Activated CD8-positive, alpha-beta T cell treated with anti-CD3 and anti-CD28 coated beads, Interleukin-2, amount 10 ng/mL, durations not matched to agents 7 days and 5 days (primary cell): ENCODE data around the gene JSRP1. TPM values are rescaled to one million over a fixed set of nuclear protein-coding genes. Genes with fewer than 3 reads are reported as not detected.
"Not testable (repeated sequence)": the region's sequence is repeated elsewhere in the genome, so short reads cannot be mapped to it uniquely, and the experiment has no call there.

ENCODE experiments used
- ATAC-seq: fragments of 150-1000 bp; cut with Tn5 transposase; one replicate; pipeline ENCODE4 v1.10.0; 2021; ENCODE audit warnings: moderate library complexity
- CTCF ChIA-PET: fragments of 350-600 bp; sonication (Branson Sonifier 250); formaldehyde crosslinking; loops from one replicate; lab custom pipeline; 2021; ENCODE audit warnings: antibody characterized with exemption; lab: Charles Lee
- POLR2A ChIA-PET: fragments of 350-600 bp; sonication (Branson Sonifier 250); formaldehyde crosslinking; loops from one replicate; lab custom pipeline; 2021; ENCODE audit warnings: antibody characterized with exemption; lab: Charles Lee
- DNase-seq: peaks from one replicate; pipeline ENCODE4 v3.0.0-alpha.2; 2020
- H3K27ac Mint-ChIP-seq: one replicate; pipeline ENCODE4 v1.8.0; 2021; ENCODE audit warnings: mild to moderate bottlenecking, mixed read lengths
- H3K27me3 Mint-ChIP-seq: one replicate; pipeline ENCODE4 v1.8.0; 2021; ENCODE audit warnings: low read depth, mixed read lengths
- H3K36me3 Mint-ChIP-seq: one replicate; pipeline ENCODE4 v1.8.0; 2021; ENCODE audit warnings: low read depth, mixed read lengths
- H3K4me1 Mint-ChIP-seq: one replicate; pipeline ENCODE4 v1.8.0; 2021; ENCODE audit warnings: low read depth, mixed read lengths
- H3K4me3 Mint-ChIP-seq: one replicate; pipeline ENCODE4 v1.8.0; 2021; ENCODE audit warnings: mild to moderate bottlenecking, mixed read lengths
- H3K9me3 Mint-ChIP-seq: one replicate; pipeline ENCODE4 v1.8.0; 2022; ENCODE audit warnings: mixed read lengths; ENCODE audit not compliant: insufficient read depth
- total RNA-seq, 2 experiments: library from RNA; stranded (reverse); gene quantifications; one replicate each; pipeline ENCODE4 v1.2.3, GENCODE V29; 2021

JSRP1 gene
- total RNA-seq, 2 experiments from 2014 or later: not detected

DNA sequence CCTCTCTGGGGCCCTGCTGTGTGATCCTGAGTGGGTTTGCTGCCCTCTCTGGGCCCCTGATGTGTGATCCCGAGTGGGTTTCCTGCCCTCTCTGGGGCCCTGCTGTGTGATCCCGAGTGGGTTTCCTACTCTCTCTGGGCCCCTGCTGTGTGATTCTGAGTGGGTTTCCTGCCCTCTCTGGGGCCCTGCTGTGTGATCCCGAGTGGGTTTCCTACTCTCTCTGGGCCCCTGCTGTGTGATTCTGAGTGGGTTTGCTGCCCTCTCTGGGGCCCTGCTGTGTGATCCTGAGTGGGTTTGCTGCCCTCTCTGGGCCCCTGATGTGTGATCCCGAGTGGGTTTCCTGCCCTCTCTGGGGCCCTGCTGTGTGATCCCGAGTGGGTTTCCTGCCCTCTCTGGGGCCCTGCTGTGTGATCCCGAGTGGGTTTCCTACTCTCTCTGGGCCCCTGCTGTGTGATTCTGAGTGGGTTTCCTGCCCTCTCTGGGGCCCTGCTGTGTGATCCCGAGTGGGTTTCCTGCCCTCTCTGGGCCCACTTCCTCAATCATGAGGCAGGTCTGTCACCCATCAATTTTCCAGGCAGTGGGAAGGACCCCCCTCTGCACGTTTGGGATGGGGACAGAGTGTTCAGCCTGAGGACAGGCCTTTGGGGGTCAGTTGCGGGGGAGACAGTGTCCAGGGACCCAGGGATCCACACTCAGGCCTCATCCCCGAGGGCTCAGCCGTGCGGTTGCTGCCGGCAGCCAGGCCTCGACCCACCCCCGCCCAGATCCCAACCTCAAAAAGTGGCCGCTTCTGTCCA lies 25.2 kb upstream of the JSRP1 start:
- Mint-ChIP-seq H3K27ac (peak overlapping the region; percentile 57), H3K4me1 (peaks cover 22% of the 10 kb centered on the region), H3K4me3 (peak overlapping the region; percentile 66)
- POLR2A ChIA-PET, DNase-seq, ATAC-seq, H3K27me3 Mint-ChIP-seq, H3K9me3 Mint-ChIP-seq, H3K36me3 Mint-ChIP-seq: not testable (repeated sequence)
- CTCF ChIA-PET: interaction anchor here (0.7 to 1.0 kb wide), 2 partner anchors 22 to 46 kb away, joined by 3 to 5 read pairs; partner anchors contain the start of gene PLEKHJ1

DNA sequence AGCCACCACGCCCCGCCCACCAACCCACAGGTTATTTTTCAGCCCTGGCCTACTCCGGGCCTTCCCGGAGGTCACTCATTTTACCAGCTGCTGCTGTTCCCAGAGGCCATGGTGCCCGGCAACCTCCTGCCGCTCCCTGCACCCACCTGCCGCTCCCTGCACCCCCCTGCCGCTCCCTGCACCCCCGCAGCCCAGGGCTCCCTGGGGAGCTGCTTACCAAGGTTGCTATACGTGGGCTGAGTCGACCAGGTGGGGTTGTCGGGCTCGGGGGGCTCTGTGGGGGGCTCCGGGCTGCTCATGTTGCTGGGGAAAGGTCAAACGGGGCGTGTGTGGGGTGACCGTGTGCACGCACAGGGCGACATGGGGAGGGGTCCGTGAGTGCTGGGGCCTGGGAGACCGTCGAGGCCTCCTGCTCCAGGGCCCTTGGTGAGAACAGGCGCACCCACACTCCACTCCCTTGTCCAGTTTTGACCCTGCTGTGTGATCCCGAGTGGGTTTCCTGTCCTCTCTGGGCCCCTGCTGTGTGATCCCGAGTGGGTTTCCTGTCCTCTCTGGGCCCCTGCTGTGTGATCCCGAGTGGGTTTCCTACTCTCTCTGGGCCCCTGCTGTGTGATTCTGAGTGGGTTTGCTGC lies 24.5 kb upstream of the JSRP1 start:
- no peak for ATAC-seq
- no peaks in the 10 kb centered on the region for H3K27me3 Mint-ChIP-seq
- H3K9me3 Mint-ChIP-seq: no peaks in the 10 kb centered on the region
- ChIA-PET POLR2A (no interaction called here), CTCF (interaction anchor here (0.7 kb wide), 1 partner anchor 21 kb away, joined by 5 read pairs; no protein-coding TSS in a partner anchor)
- H3K36me3 Mint-ChIP-seq: peaks cover 4% of the 10 kb centered on the region
- peaks cover 22% of the 10 kb centered on the region for H3K4me1 Mint-ChIP-seq
- no peak overlapping the region for H3K4me3 Mint-ChIP-seq
- no peak for DNase-seq
- H3K27ac Mint-ChIP-seq: no peak overlapping the region

DNA sequence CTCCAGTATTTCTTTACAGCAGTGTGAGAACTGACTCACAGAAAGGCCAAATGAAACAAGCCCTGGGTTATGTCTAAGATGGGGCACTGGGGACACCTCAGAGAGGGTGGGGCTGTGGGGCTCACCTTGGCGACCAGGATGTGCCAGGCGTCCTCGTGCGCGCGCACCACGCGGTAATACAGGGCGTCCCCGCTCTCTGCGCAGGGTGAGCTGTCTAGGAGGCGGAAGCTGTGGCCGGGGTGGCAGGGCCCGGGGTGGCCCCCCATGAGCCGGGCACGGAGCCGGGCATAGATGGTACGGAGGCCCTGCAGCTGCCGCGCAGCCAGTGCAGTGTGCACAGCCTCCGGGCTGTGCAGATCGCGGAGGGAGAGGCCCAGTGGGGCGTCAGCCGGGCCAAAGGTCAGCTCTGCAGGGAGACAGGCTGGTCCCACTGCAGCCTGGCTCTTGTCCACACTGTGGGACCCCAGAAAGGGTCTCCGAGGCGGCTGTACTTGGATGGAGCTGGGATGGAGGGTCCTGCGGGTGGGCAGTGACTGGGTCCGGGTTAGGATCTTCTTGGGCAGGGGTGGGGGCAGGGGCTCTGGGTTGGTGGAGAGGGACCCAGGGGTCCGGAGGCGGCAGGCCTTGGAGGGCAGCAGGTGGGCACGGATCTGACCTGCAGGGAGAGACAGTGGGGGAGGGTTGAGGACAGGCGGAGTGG lies 22.4 kb upstream of the JSRP1 start:
- CTCF ChIA-PET: interaction anchor here (0.5 kb wide), 1 partner anchor 195 kb away, joined by 4 read pairs; no protein-coding TSS in a partner anchor
- ATAC-seq: no peak
- no peak overlapping the region for H3K27ac Mint-ChIP-seq

DNA sequence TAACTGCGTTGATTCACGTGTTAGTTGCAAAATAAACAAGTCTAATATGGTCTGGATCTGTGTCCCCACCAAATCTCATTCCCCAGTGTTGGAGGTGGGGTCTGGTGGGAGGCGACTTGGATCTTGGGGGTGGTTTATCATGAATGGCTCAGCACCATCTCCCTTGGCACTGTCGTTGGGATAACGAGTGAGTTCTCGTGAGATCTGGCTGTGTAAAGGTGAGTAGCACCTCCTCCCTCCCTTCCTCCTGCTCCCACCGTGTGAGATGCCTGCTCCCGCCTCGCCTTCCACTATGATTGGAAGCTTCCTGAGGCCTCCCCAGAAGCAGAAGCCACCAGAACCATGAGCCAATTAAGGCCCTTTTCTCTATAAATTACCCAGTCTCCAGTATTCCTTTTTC lies 20.9 kb upstream of the JSRP1 start:
- Mint-ChIP-seq H3K36me3 (peaks cover 26% of the 10 kb centered on the region), H3K4me3 (no peak overlapping the region), H3K27ac (no peak overlapping the region), H3K27me3 (no peaks in the 10 kb centered on the region), H3K9me3 (no peaks in the 10 kb centered on the region), H3K4me1 (peaks cover 37% of the 10 kb centered on the region)
- DNase-seq (no peak), ATAC-seq (no peak)
- ChIA-PET POLR2A (interaction anchor here (0.6 to 1.0 kb wide), 2 partner anchors 10 to 97 kb away, joined by 3 read pairs; no protein-coding TSS in a partner anchor), CTCF (interaction anchor here (0.8 kb wide), 1 partner anchor 37 kb away, joined by 3 read pairs; no protein-coding TSS in a partner anchor)

More for the DNA sequence above, 22.4 kb upstream of the JSRP1 start:
- Mint-ChIP-seq H3K36me3 (peaks cover 16% of the 10 kb centered on the region), H3K4me1 (peaks cover 35% of the 10 kb centered on the region), H3K9me3 (no peaks in the 10 kb centered on the region), H3K27me3 (no peaks in the 10 kb centered on the region), H3K4me3 (no peak overlapping the region)
- POLR2A ChIA-PET: no interaction called here
- no peak for DNase-seq

DNA sequence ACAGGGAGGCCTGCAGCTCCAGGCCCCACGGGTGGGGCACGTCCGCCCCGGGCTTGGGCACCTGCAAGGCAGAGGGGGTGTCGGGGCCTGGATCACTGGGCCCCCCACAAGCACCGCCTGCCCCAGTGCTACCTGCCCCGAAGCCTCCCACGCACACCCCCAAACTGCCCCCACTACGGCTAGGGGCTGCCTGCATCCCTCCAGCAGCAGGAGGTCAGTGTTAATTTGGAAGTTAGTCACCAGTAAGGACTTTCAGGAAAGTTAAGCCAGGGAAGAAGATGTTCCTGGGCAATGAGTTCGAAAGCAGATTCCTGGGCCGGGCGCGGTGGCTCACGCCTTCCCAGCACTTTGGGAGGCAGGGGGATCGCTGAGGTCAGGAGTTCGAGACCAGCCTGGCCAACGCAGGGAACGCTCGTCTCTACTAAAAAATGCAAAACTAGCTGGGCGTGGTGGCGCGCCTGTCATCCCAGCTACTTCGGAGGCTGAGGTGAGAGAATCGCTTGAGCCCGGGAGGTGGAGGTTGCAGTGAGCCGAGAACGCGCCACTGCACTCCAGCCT lies 20.3 kb upstream of the JSRP1 start:
- Mint-ChIP-seq H3K27me3 (no peaks in the 10 kb centered on the region), H3K4me1 (peaks cover 36% of the 10 kb centered on the region), H3K4me3 (no peak overlapping the region), H3K27ac (no peak overlapping the region), H3K9me3 (no peaks in the 10 kb centered on the region), H3K36me3 (peaks cover 31% of the 10 kb centered on the region)
- no peak for DNase-seq
- ChIA-PET CTCF (interaction anchor here (0.7 kb wide), 1 partner anchor 13 kb away, joined by 3 read pairs; no protein-coding TSS in a partner anchor), POLR2A (interaction anchor here (0.9 to 1.0 kb wide), 2 partner anchors 10 to 11 kb away, joined by 3 read pairs; no protein-coding TSS in a partner anchor)
- no peak for ATAC-seq

DNA sequence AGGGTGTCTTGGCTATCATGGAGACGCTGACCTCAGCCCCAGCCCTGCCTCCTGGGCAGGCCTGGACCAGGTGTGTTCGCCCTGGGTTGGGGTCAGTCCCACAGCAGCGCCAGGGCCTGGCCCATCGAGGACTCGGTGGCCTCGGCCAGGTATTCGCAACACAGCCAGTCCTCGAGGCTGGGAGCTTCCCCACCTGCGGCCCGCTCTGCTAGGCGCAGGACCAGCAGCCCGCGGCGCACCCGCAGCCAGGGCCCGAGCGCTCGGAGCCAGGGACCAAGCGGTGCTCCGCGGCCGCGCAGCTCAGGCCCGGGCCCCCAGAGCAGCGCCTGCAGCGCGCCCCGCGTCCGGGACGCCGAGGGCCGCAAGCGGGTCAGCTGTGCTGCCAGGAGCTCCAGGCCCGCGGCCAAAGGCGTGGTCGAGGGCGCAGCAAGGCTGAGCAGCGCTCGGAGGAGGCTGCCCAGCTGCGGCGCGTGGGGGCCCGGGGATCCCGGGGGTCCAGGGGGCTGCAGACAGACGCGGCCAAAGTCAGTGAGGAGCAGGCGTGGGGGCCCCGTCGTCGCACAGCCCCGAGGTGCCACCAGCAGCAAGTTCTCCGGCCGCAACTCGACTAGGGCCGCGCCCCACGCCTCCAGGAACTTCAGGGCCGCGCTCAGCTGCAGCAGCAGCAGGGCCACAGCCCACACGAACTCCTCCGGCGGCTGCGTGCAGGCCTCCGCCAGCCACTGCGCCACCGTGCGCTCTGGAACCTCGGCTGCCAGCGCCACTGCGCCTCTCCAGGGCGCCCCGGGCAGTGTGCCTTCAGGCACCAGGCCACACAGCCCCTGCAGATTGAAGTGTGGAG lies 19.6 kb upstream of the JSRP1 start:
- H3K36me3 Mint-ChIP-seq: peaks cover 35% of the 10 kb centered on the region
- DNase-seq (no peak), ATAC-seq (no peak)
- CTCF ChIA-PET: interaction anchor here (0.7 to 2.5 kb wide), 7 partner anchors 13 to 335 kb away, joined by 3 to 15 read pairs (median 3); no protein-coding TSS in a partner anchor
- no peak overlapping the region for H3K4me3 Mint-ChIP-seq
- H3K27ac Mint-ChIP-seq: no peak overlapping the region
- H3K4me1 Mint-ChIP-seq: peaks cover 38% of the 10 kb centered on the region
- H3K27me3 Mint-ChIP-seq: no peaks in the 10 kb centered on the region
- no peaks in the 10 kb centered on the region for H3K9me3 Mint-ChIP-seq
- POLR2A ChIA-PET: interaction anchor here (0.6 to 1.0 kb wide), 3 partner anchors 10 to 1770 kb away, joined by 3 read pairs; no protein-coding TSS in a partner anchor

DNA sequence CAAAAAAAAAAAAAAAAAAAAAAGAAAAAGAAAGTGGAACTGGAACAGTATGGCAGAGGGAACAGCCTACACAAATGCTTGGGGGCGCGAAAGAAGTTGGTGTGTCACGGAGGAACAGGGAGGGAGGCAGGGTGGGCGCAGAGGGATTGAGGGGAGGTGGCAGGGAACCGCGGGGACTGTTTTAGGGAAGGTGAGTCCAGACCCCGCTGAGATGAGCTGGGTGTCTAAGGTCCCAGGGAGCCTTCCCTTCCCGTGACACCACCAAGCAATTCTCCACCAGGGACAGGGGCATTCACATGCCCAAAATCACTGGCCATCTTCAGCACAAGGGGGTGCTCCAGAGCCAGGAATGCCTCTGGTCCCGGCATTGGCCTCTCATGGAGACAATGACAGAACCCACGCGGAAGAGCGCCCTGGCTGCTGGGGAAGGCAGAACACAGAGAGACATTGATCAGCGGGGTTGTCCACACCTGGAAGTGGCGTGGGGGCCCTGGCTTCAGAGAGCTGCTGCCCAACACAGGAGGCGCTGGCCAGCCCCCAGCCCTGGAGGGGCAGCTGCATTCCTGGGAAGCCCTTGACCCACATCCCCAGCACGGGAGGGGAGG lies 18.8 kb upstream of the JSRP1 start:
- H3K4me3 Mint-ChIP-seq: no peak overlapping the region
- no peaks in the 10 kb centered on the region for H3K27me3 Mint-ChIP-seq
- peaks cover 37% of the 10 kb centered on the region for H3K36me3 Mint-ChIP-seq
- peak; percentile 67 for DNase-seq
- H3K4me1 Mint-ChIP-seq: peaks cover 38% of the 10 kb centered on the region
- H3K9me3 Mint-ChIP-seq: no peaks in the 10 kb centered on the region
- CTCF ChIA-PET: interaction anchor here (0.9 to 2.6 kb wide), 9 partner anchors 13 to 336 kb away, joined by 3 to 25 read pairs (median 3); no protein-coding TSS in a partner anchor
- ATAC-seq: no peak
- POLR2A ChIA-PET: interaction anchor here (0.6 to 1.9 kb wide), 5 partner anchors 20 to 1769 kb away, joined by 3 to 6 read pairs (median 3); partner anchors contain the start of genes LSM7 and PLEKHJ1
- peak overlapping the region; percentile 47 for H3K27ac Mint-ChIP-seq

DNA sequence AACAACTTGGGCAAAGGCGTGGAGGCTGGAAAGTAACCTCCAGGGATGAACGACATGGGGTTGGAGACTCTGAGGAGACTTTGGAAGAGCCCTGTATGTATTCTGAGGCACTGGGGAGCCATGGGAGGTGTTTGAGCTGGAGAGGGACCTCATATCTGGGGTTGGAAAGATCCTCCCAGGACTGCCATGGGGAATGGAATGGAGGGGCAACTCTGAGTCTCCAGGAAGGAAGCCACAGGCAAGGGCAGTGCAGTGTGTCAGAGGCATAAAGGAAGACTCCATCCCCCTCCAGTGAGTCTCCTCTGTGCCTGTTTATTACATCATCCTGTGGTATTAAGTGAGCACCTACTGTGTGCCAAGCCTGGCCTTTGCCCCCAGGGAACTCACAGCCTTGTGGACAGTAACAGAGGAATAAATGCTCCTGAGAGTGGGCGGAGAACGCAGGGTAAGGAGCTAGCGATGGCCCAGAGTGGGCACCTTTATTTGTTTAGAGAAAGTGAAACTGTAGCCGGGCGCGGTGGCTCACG lies 18.0 kb upstream of the JSRP1 start:
- no peaks in the 10 kb centered on the region for H3K27me3 Mint-ChIP-seq
- peaks cover 42% of the 10 kb centered on the region for H3K36me3 Mint-ChIP-seq
- CTCF ChIA-PET: interaction anchor here (0.8 to 2.6 kb wide), 12 partner anchors 11 to 119 kb away, joined by 3 to 25 read pairs (median 4); no protein-coding TSS in a partner anchor
- H3K9me3 Mint-ChIP-seq: no peaks in the 10 kb centered on the region
- H3K4me1 Mint-ChIP-seq: peaks cover 38% of the 10 kb centered on the region
- no peak for DNase-seq
- POLR2A ChIA-PET: interaction anchor here (0.6 to 1.9 kb wide), 4 partner anchors 16 to 54 kb away, joined by 3 to 6 read pairs (median 4); partner anchors contain the start of genes LSM7 and PLEKHJ1
- peak overlapping the region; percentile 81 for H3K27ac Mint-ChIP-seq
- H3K4me3 Mint-ChIP-seq: peak overlapping the region; percentile 70
- no peak for ATAC-seq

DNA sequence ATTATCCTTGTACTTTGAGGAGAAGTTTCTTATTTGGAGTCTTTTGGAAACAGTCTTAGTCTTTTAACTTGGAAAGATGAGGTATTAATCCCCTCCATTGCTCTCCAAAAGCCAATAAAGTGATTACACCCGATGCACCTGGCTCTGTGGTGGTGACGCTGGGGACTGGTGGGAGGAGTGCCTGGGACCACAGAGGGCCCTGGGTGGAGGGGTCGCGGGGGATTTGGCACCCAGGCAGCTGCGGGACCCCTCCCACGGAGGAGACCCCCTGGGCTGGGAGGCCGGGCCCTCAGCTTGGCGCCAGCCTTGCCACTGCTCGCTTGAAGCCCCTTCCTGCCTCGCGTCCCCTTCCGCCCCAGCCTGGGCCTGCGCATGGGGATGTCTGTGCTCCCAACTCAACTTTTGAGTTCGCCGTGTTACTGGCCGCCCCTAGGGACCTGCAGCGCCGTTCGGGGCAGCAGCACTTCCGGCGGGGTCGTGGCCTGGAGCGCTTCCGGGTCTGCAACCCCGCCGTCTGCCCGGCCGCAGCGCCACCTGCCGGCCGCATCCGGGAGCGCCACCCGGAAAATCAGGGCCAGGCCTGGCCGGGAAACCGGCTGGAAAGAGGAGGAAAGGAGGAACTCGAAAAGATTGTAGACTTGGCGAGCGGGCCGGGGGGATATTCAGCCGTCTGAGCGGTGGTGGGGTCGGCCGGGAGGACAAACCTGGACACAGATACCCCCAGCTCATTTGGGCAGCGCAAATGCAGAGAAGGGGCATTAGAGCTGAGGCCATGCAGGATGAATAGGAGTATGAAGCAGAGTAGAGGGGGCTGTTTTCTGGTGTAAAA lies 17.4 kb upstream of the JSRP1 start:
- CTCF ChIA-PET: interaction anchor here (0.8 to 2.6 kb wide), 12 partner anchors 11 to 117 kb away, joined by 3 to 25 read pairs (median 4); partner anchors contain the start of gene PLEKHJ1

More for the DNA sequence above, 17.4 kb upstream of the JSRP1 start:
- Mint-ChIP-seq H3K9me3 (no peaks in the 10 kb centered on the region), H3K27ac (peak overlapping the region; percentile 81), H3K36me3 (peaks cover 43% of the 10 kb centered on the region), H3K4me1 (peaks cover 40% of the 10 kb centered on the region), H3K27me3 (no peaks in the 10 kb centered on the region), H3K4me3 (peak overlapping the region; percentile 70)
- ATAC-seq: peak; percentile 56
- POLR2A ChIA-PET: interaction anchor here (0.8 to 1.9 kb wide), 4 partner anchors 16 to 54 kb away, joined by 3 to 6 read pairs (median 4); partner anchors contain the start of genes LSM7 and PLEKHJ1
- DNase-seq: peak; percentile 92
